ENCODE data around the gene TEX2. TPM values are rescaled to one million over a fixed set of nuclear protein-coding genes. Genes with fewer than 3 reads are reported as not detected.

The TEX2 gene
- total and polyA plus RNA-seq, 2 of the 13 experiments (the other 11 are each of a cell fraction or from before 2014, with no cell fraction given): 21.4 to 37.7 TPM

DNA sequence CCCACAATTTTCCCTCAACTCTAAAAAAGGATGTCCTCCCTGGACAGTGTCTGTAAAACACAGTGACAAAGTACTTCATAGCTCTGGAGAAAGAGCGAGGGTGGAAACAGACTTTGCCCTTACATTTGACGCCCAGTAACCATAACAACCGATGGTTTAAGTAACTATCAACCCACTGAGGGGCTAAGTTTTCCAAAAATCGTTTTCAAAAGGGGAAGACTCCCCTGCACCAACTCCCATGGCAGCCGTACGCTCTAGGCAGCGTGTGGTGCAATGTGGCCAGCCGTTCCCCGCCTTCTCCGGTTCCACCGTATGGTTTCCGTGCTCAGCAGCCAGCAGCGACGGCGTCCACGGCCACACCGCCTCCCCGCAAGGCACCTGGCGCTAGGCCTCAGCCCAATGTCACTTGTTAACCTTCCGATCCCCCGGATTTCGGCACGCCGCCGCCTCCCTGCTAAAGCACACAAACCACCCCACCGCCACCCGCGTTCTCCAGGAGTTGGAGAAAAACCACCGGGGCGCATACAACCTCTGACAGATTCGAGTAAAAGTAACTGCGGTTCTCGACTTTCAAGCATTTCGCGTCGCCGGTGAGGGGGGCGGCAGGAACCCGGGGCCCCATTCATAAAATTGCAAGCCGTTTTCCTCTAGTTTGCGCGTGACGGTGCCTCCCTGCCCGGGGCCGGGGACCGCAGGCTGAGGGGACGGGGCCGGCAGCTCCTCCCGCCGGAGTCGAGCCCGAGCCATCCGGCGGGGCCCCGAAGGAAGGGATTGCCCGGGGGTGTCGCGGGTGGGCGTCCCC lies 661 bp downstream of the TEX2 start (continued):
- TF ChIP-seq ZFP36L1 (CRISPR knock-in tag; IDR thresholded peaks at IDR 0.05): peak; percentile 41; the same call in 1 of the 2 replicates
- peak; percentile 54; the same call in 1 of the 2 replicates for TF ChIP-seq ZZZ3 (CRISPR knock-in tag; IDR thresholded peaks at IDR 0.05; ENCODE audit: borderline replicate concordance)
- TF ChIP-seq BRCA1 (CRISPR knock-in tag; IDR thresholded peaks at IDR 0.05): no peak; the same call in 1 of the 2 replicates
- TF ChIP-seq SALL2 (CRISPR knock-in tag; IDR thresholded peaks at IDR 0.05): no peak
- no peak for TF ChIP-seq ZNF430 (CRISPR knock-in tag; IDR thresholded peaks at IDR 0.05)
- peak; percentile 65; the same call in 1 of the 2 replicates for TF ChIP-seq ZNF12 (CRISPR knock-in tag; IDR thresholded peaks at IDR 0.05)
- TF ChIP-seq HNRNPLL (IDR thresholded peaks at IDR 0.05; ENCODE audit: low read depth, low read length, poor library complexity, severe bottlenecking): peak; percentile 81
- TF ChIP-seq ZNF460 (CRISPR knock-in tag; IDR thresholded peaks at IDR 0.05; ENCODE audit: borderline replicate concordance): peak; percentile 50; the same call in 1 of the 2 replicates
- TF ChIP-seq ELF4 (CRISPR knock-in tag; IDR thresholded peaks at IDR 0.05; ENCODE audit: borderline replicate concordance): peak; percentile 15; the same call in 1 of the 2 replicates
- no peak for TF ChIP-seq NFIC (IDR thresholded peaks at IDR 0.05; ENCODE audit: low read length)
- TF ChIP-seq, protein P1, sequence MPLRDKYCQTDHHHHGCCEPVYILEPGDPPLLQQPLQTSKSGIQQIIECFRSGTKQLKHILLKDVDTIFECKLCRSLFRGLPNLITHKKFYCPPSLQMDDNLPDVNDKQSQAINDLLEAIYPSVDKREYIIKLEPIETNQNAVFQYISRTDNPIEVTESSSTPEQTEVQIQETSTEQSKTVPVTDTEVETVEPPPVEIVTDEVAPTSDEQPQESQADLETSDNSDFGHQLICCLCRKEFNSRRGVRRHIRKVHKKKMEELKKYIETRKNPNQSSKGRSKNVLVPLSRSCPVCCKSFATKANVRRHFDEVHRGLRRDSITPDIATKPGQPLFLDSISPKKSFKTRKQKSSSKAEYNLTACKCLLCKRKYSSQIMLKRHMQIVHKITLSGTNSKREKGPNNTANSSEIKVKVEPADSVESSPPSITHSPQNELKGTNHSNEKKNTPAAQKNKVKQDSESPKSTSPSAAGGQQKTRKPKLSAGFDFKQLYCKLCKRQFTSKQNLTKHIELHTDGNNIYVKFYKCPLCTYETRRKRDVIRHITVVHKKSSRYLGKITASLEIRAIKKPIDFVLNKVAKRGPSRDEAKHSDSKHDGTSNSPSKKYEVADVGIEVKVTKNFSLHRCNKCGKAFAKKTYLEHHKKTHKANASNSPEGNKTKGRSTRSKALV (CRISPR knock-in tag; IDR thresholded peaks at IDR 0.05): peak; percentile 78; the same call in 1 of the 2 replicates
- TF ChIP-seq ZMYM4 (CRISPR knock-in tag; IDR thresholded peaks at IDR 0.05): 0 out of 2 replicates have a peak, but pooled peaks have one; percentile 2
- TF ChIP-seq, protein P2, sequence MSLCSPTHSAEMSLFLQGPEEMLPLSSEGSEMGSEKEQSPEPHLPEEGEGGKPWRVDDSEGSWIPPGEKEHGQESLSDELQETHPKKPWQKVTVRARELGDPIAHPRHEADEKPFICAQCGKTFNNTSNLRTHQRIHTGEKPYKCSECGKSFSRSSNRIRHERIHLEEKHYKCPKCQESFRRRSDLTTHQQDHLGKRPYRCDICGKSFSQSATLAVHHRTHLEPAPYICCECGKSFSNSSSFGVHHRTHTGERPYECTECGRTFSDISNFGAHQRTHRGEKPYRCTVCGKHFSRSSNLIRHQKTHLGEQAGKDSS (CRISPR knock-in tag; IDR thresholded peaks at IDR 0.05; ENCODE audit: borderline replicate concordance, low read depth): peak; percentile 46
- TF ChIP-seq YEATS4 (CRISPR knock-in tag; IDR thresholded peaks at IDR 0.05; ENCODE audit: borderline replicate concordance): peak; percentile 6; the same call in 1 of the 2 replicates
- 0 out of 2 replicates have a peak, but pooled peaks have one; percentile 27 for TF ChIP-seq GATAD1 (CRISPR knock-in tag; IDR thresholded peaks at IDR 0.05)
- TF ChIP-seq SP2 (CRISPR knock-in tag; IDR thresholded peaks at IDR 0.05): peak; percentile 28; the same call in 1 of the 2 replicates
- TF ChIP-seq GTF3A (CRISPR knock-in tag; conservative IDR thresholded peaks at IDR 0.05): no peak
- TF ChIP-seq KAT7 (CRISPR knock-in tag; IDR thresholded peaks at IDR 0.05; ENCODE audit: borderline replicate concordance): peak; percentile 74; the same call in 1 of the 2 replicates
- TF ChIP-seq TARDBP (CRISPR knock-in tag; IDR thresholded peaks at IDR 0.05): no peak
- peak; percentile 81 for TF ChIP-seq ZSCAN29 (CRISPR knock-in tag; conservative IDR thresholded peaks at IDR 0.05)
- no peak for TF ChIP-seq MBD4 (IDR thresholded peaks at IDR 0.05; ENCODE audit: borderline replicate concordance, low read length)
- no peak; the same call in 1 of the 2 replicates for TF ChIP-seq ZNF629 (CRISPR knock-in tag; conservative IDR thresholded peaks at IDR 0.05)
- peak; percentile 67; the same call in 1 of the 2 replicates for TF ChIP-seq KDM2A (CRISPR knock-in tag; IDR thresholded peaks at IDR 0.05; ENCODE audit: borderline replicate concordance, low read depth)
- TF ChIP-seq ZBTB21 (CRISPR knock-in tag; IDR thresholded peaks at IDR 0.05): no peak
- TF ChIP-seq, protein P3, sequence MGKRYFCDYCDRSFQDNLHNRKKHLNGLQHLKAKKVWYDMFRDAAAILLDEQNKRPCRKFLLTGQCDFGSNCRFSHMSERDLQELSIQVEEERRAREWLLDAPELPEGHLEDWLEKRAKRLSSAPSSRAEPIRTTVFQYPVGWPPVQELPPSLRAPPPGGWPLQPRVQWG (CRISPR knock-in tag; IDR thresholded peaks at IDR 0.05; ENCODE audit: borderline replicate concordance, low read depth): no peak
- TF ChIP-seq MTF1 (CRISPR knock-in tag; IDR thresholded peaks at IDR 0.05): no peak
- TF ChIP-seq KLF12 (CRISPR knock-in tag; IDR thresholded peaks at IDR 0.05; ENCODE audit: borderline replicate concordance): no peak
- TF ChIP-seq ARNT (IDR thresholded peaks at IDR 0.05): no peak
- TF ChIP-seq REL (CRISPR knock-in tag; conservative IDR thresholded peaks at IDR 0.05): no peak; the same call in 1 of the 2 replicates

Data from HepG2 (cell line).